ENCODE data around the gene GRK5.

GRK5 gene

DNA sequence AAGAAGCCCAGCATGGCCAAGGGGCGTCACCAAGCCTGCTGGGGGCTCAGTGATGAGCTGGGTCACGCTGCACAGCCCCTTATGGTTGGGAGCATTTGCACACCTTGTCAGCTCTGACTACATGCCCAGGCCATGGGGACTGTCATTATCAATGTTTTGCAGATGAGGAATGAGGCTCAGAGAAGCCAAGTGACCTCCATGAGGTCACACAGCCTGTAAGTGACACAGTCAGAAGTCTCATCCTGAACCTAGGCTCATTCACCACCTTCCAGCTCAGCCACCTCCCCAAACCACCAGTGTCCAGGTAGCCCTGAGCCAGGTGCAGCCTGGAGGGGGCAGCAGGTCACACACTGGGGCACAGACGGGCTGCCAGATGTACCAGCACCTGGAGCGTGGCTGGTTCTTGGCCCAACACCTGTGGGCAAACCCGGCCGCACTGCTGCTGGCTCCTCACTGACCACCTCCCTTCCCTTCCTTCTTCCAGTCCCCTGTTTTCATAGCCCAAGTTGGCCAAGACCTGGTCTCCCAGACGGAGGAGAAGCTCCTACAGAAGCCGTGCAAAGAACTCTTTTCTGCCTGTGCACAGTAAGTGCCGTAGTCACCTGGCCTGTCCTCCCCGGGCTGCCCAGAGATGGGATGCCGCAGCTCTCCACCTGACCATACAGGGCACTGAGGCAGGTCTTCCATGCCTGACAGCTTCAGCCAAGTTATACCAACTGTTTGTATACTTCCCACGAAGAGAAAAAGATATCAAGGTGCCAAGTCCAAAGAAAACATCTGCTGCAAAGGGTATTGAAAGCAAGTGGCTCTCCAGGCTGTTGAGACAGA, 215.5 kb downstream of the GRK5 start:
- TF ChIP-seq, protein P1, sequence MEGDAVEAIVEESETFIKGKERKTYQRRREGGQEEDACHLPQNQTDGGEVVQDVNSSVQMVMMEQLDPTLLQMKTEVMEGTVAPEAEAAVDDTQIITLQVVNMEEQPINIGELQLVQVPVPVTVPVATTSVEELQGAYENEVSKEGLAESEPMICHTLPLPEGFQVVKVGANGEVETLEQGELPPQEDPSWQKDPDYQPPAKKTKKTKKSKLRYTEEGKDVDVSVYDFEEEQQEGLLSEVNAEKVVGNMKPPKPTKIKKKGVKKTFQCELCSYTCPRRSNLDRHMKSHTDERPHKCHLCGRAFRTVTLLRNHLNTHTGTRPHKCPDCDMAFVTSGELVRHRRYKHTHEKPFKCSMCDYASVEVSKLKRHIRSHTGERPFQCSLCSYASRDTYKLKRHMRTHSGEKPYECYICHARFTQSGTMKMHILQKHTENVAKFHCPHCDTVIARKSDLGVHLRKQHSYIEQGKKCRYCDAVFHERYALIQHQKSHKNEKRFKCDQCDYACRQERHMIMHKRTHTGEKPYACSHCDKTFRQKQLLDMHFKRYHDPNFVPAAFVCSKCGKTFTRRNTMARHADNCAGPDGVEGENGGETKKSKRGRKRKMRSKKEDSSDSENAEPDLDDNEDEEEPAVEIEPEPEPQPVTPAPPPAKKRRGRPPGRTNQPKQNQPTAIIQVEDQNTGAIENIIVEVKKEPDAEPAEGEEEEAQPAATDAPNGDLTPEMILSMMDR (IDR thresholded peaks at IDR 0.05; ENCODE audit: extremely low read depth, missing control alignments), result no peak
- no peak for DNase-seq (ENCODE audit: low spot score)

DNA sequence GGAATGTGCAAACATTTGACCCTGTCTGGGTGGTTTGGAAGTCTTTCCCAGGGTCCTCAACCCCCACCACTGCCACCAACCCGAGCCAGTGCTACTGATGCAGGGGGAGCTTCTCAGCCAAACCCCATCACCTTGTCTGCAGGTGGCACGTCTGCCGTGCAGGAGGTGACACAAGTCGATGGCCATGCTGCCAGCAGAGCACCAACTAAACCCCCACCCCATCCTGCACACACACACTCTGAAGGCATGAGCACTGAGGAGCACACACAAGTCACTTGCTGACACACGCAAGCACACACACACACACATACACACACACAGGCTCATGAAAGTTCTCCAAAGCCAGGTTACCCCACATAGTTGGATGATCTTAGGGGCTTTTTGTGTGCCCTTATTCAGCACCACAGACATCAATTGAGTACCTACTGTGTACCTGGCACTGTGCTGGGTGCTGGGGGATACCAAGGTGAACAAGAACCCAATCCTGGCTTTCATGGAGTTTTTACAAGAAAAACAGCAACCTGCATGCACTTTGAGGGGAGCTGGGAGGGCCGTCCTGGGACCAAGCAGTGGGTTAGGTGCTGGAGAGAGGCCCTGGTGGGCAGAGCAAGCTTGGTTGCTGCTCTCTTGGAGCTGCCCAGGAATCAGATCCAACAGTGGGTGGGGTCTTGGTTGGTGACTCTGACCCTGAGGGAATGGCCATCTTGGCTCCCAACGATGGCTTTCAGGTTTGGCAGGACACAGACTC, 216.3 kb downstream of the GRK5 start:
- TF ChIP-seq, protein P1 (IDR thresholded peaks at IDR 0.05; ENCODE audit: extremely low read depth, missing control alignments), result no peak
- DNase-seq (ENCODE audit: low spot score), result no peak

DNA sequence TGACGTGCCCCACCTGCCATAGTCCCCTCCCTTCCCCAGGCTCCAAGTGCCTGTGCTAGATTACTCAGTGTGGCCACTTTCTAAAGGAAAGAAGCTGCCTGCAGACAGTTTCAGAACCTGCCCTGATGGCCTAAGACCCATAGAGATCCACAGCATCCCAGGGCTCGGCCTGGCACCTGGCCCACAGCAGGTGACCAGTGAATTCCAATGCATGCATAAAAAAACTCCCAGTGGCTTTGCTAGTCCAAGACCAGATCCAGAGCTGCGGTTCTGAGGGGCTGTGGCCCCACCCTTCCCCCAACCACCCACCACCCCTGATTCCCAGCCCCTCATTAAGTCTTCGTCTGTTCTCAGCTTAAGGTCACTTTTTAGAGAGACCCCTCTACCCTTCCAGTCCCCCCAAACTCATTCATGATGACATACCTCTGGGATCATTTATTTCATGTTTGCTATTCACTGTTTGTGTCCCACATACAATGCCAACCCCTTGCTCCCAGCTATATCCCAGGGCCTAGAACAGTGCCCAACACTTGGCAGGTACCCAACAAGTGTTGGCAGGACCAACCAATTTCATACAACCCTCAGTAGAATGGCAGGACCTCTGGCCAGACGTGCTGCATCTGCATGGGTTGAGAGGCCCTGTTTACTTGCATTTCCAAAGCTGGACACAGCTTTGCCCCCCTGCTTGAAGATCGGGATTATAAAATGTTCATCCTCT, 217.0 kb downstream of the GRK5 start:
- TF ChIP-seq, protein P1 (IDR thresholded peaks at IDR 0.05; ENCODE audit: extremely low read depth, missing control alignments), result no peak
- DNase-seq (ENCODE audit: low spot score), result no peak

DNA sequence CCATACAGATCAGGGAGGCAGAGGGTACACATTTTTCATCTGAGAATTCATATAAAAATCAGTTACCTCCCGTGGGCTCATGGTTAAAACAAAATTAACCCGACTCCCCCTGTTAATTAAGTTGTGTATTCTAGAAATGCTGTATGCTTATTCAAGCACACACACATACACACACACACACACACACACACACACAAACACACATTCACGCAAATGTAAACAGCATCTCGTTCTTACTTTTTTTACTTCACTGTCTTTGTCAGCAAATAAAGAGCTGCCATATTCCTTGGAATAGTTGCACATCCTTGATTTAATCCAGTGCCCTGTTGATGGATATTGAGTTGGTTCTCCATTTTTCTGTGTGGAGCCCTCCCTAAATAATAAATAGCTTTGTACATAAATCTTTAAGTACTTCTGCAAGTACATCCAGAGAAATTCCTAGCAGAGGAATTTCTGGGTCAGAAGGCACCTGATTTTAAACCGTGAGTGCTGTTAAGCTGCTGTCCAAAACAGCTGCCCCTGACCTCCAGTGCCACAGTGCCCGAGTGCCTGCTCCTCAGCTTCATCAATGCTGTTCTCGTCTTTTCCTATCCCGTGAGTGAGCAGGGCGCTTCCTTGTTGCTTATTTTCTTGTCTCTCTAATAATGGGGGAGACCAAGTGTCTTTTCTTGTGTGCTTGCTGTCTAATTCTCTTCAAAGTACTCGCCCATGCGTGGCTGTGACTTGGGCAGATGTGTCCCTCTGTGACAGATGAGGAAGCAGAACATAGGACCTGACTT, 217.9 kb downstream of the GRK5 start:
- no peak for DNase-seq (ENCODE audit: low spot score)
- TF ChIP-seq, protein P1 (IDR thresholded peaks at IDR 0.05; ENCODE audit: extremely low read depth, missing control alignments), result no peak

DNA sequence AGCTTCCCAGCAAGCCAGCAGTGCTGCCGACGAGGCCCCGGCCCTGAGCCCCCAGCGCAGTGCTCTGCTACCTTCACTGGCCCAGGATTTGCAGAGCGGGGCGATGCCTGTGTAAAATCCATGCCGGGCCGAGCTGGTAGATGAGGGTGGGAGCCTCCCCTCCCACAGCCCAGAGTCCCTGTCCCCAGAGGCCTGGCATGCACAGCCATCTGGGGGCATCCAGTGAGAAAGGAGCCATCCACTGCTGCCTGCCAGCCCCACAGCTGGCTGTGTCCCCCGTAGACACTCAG, 218.5 kb downstream of the GRK5 start:
- TF ChIP-seq, protein P1 (IDR thresholded peaks at IDR 0.05; ENCODE audit: extremely low read depth, missing control alignments), result no peak

DNA sequence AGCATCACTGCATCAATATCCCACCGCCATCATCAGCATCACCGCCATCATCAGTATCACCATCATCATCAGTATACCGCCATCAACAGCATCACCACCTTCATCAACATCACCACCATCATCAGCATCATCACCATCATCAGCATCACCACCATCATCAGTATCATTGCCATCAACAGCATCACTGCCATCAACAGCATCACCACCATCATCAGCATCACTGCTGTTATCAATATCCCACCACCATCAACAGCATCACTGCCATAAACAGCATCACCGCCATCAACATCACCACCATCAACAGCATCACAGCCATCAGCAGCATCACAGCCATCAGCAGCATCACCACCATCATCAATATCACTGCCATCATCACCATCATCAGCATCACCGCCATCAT, 219.3 kb downstream of the GRK5 start:
- no peak for DNase-seq (ENCODE audit: low spot score)
- TF ChIP-seq, protein P1 (IDR thresholded peaks at IDR 0.05; ENCODE audit: extremely low read depth, missing control alignments), result no peak

More for the DNA sequence above, 218.5 kb downstream of the GRK5 start:
- DNase-seq (ENCODE audit: low spot score), result no peak

Measured in GM20000 (cell line).